ENCODE measurements around the gene VKORC1L1.
A peak's percentile ranks its signal among the peaks of the same experiment; 100 is the strongest.

The VKORC1L1 gene

DNA sequence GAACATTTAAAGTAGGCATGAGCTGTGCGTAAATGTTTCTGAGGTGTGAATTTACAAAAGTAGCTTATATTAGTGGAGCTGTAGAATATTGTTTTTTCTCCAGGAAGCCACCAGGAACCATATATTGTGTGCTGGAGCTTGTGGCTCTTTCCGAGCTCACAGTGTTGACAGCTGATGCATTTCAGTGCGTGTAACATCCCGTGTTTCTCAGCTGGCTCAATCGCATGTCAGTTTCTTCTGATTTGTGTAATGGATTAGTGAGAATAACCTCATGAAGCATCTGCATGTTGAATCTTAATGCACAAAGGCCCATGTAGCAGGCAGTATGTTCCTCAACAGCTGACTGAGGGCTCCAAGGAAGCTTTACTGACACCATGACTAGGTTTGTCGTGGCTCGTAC is 39.4 kb downstream of the VKORC1L1 start:
- Histone ChIP-seq H3K9ac (no peak overlapping the region), H4K20me1 (peaks cover 0 to 99% (median 32%) of the 10 kb centered on the region in 11 experiments; a peak in 16 of 22 replicates), H3K36me3 (peaks cover 0 to 44% (median 11%) of the 10 kb centered on the region in 11 experiments; a peak in 8 of 22 replicates), H3K27ac (no peak overlapping the region), H3K4me2 (no peak overlapping the region), H3K4me1 (peaks cover 15 to 23% (median 20%) of the 10 kb centered on the region in 10 experiments), H3K9me3 (replicated peaks in 1 of 11) (peaks cover 0 to 3% (median 0%) of the 10 kb centered on the region in 11 experiments; a peak in 1 of 22 replicates), H3K27me3 (no peaks in the 10 kb centered on the region), H3K4me3 (no peak overlapping the region)
- no peak for TF ChIP-seq Cebpa-rat (IDR thresholded peaks at IDR 0.05)

- Histone ChIP-seq H3K36me3 (peaks cover 4 to 64% (median 35%) of the 10 kb centered on the region in 11 experiments; a peak in 20 of 22 replicates), H3K4me3 (no peak overlapping the region), H3K4me1 (peaks cover 15 to 25% (median 20%) of the 10 kb centered on the region in 10 experiments), H3K9ac (no peak overlapping the region), H3K9me3 (replicated peaks in 1 of 11) (peaks cover 0 to 3% (median 0%) of the 10 kb centered on the region in 11 experiments; a peak in 1 of 22 replicates), H3K27ac (peak overlapping the region in 5 of 11 experiments; percentile 5 to 38 (median 20); a peak in 5 of 22 replicates), H4K20me1 (peaks cover 0 to 98% (median 33%) of the 10 kb centered on the region in 11 experiments; a peak in 16 of 22 replicates), H3K27me3 (no peaks in the 10 kb centered on the region), H3K4me2 (peak overlapping the region; percentile 18 to 64 (median 47))
- TF ChIP-seq Cebpa-rat (IDR thresholded peaks at IDR 0.05) = no peak
Measured at GRCh38 chr7:65915921-65916657, 43.2 kb downstream of the VKORC1L1 start.

DNA sequence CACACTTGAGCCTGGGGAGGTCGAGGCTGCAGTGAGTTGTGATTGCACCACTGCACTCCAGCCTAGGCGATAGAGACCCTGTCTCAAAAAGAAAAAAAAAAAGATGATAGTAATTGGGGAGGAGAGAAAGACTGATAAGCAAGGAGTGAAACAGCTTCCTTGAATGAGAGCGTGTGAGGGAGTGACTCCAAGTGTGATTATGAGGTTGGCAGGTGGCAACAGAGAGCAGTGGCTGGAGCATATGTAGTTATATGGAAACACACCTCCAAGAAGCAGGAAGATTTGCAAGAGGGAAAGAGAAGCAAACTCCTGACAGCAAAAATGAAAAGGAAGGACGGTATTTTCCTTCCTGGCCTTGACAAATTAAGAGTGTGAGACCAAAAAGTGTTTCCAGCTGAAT is 50.4 kb downstream of the VKORC1L1 start:
- H3K4me3 ChIP-seq = no peak overlapping the region
- no peak overlapping the region for H3K27ac ChIP-seq
- no peak overlapping the region for H3K4me2 ChIP-seq
- peaks cover 0 to 97% (median 39%) of the 10 kb centered on the region in 11 experiments; a peak in 11 of 22 replicates for H4K20me1 ChIP-seq
- no peaks in the 10 kb centered on the region for H3K9me3 ChIP-seq (replicated peaks in 1 of 11)
- H3K4me1 ChIP-seq = 0 out of 20 replicates have a peak, but pooled peaks cover 0 to 5% (median 0%) of the 10 kb centered on the region in 10 experiments
- H3K9ac ChIP-seq = no peak overlapping the region
- H3K27me3 ChIP-seq = no peaks in the 10 kb centered on the region
- peaks cover 4 to 83% (median 46%) of the 10 kb centered on the region in 11 experiments; a peak in 20 of 22 replicates for H3K36me3 ChIP-seq
- no peak for TF ChIP-seq Cebpa-rat (IDR thresholded peaks at IDR 0.05)

- 0 out of 20 replicates have a peak, but pooled peaks cover 0 to 5% (median 0%) of the 10 kb centered on the region in 10 experiments for H3K4me1 ChIP-seq
- H3K9ac ChIP-seq = no peak overlapping the region
- no peak overlapping the region for H3K4me2 ChIP-seq
- no peaks in the 10 kb centered on the region for H3K9me3 ChIP-seq (replicated peaks in 1 of 11)
- H3K27me3 ChIP-seq = no peaks in the 10 kb centered on the region
- H3K4me3 ChIP-seq = no peak overlapping the region
- peaks cover 0 to 97% (median 47%) of the 10 kb centered on the region in 11 experiments; a peak in 13 of 22 replicates for H4K20me1 ChIP-seq
- TF ChIP-seq Cebpa-rat (IDR thresholded peaks at IDR 0.05) = no peak
- H3K36me3 ChIP-seq = peaks cover 4 to 74% (median 40%) of the 10 kb centered on the region in 11 experiments; a peak in 19 of 22 replicates
- no peak overlapping the region for H3K27ac ChIP-seq
Measured at GRCh38 chr7:65924193-65924592, 51.3 kb downstream of the VKORC1L1 start.

GRCh38 chr7:65925040-65925439 is 52.2 kb downstream of the VKORC1L1 start:
- Histone ChIP-seq H3K4me1 (0 out of 20 replicates have a peak, but pooled peaks cover 0 to 5% (median 0%) of the 10 kb centered on the region in 10 experiments), H3K9me3 (replicated peaks in 1 of 11) (no peaks in the 10 kb centered on the region), H3K27me3 (no peaks in the 10 kb centered on the region), H3K27ac (no peak overlapping the region), H3K4me2 (no peak overlapping the region), H3K4me3 (no peak overlapping the region), H3K36me3 (peaks cover 0 to 67% (median 32%) of the 10 kb centered on the region in 11 experiments; a peak in 18 of 22 replicates), H4K20me1 (peaks cover 0 to 96% (median 51%) of the 10 kb centered on the region in 11 experiments; a peak in 14 of 22 replicates), H3K9ac (no peak overlapping the region)
- TF ChIP-seq Cebpa-rat (IDR thresholded peaks at IDR 0.05) = no peak

DNA sequence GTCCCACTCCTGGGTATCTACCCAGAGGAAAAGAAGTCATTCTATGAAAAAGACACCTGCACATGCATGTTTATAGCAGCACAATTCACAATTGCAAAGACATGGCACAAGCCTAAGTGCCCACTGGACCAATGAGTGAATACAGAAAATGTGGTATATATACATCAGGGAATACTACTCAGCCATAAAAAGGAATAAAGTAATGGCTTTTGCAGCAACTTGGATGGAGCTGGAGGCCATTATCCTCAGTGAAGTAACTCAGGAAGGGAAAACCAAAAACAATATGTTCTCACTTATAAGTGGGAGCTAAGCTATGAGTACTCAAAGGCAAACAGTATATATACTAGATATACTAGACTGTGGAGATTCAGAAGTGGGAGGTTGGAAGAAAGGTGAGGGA is 53.7 kb downstream of the VKORC1L1 start:
- Histone ChIP-seq H3K4me1 (0 out of 20 replicates have a peak, but pooled peaks cover 0 to 5% (median 0%) of the 10 kb centered on the region in 10 experiments), H3K27ac (no peak overlapping the region), H3K9me3 (replicated peaks in 1 of 11) (no peaks in the 10 kb centered on the region; a peak in 1 of 22 replicates), H3K9ac (no peak overlapping the region), H4K20me1 (peaks cover 0 to 97% (median 58%) of the 10 kb centered on the region in 11 experiments; a peak in 15 of 22 replicates), H3K27me3 (no peaks in the 10 kb centered on the region), H3K4me3 (no peak overlapping the region), H3K4me2 (no peak overlapping the region), H3K36me3 (peaks cover 0 to 55% (median 23%) of the 10 kb centered on the region in 11 experiments; a peak in 18 of 22 replicates)
- no peak for TF ChIP-seq Cebpa-rat (IDR thresholded peaks at IDR 0.05)

DNA sequence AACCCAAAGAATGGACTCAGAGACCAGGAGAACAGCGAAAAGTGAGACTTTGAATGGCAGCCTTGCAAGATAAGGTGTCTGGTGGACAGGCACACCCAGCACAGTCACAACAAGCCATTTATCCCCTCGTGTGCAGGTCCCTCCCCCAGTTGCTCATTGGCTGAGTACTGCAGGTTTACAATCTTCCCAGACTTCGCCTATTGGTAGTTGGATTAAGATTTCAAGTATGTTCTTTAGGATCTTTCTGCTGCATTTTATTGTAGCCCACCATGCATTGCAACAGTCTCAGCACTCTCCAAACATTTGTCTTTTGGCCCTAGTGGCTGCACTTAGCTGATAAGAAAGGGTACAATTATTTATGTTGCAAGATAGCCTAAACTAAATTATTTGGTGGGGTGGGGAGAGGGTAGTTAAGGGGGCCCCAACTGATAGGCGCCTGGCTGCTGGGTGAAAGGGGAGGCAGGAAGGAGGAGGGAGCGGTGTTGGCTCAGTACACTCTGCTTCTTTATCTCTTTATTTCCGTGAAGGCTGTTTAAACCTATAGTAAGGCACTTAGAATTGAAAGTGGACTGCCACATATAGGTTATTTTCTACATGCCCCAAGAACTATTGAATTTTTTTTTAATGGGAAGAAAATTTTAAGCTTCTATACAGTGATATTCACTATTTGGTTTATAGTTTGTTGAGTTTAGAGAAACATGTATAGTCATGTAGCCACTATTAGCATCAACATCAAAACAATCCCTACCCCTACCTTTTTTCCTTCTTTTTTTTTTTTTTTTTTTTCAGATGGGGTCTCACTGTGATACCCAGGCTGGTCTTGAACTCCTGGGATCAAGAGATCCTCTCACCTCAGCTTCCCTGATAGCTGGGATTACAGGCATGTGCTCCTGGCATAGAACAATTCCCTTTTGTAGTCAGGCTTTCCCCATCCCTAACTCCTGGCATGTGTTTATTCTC is 54.9 kb downstream of the VKORC1L1 start:
- H3K9ac ChIP-seq = no peak overlapping the region
- H3K4me2 ChIP-seq = no peak overlapping the region
- H4K20me1 ChIP-seq = peaks cover 0 to 97% (median 66%) of the 10 kb centered on the region in 11 experiments; a peak in 16 of 22 replicates
- TF ChIP-seq Cebpa-rat (IDR thresholded peaks at IDR 0.05) = no peak
- H3K9me3 ChIP-seq (replicated peaks in 1 of 11) = peaks cover 0 to 4% (median 0%) of the 10 kb centered on the region in 11 experiments; a peak in 1 of 22 replicates
- H3K36me3 ChIP-seq = peaks cover 0 to 50% (median 25%) of the 10 kb centered on the region in 11 experiments; a peak in 18 of 22 replicates
- no peak overlapping the region for H3K4me3 ChIP-seq
- H3K4me1 ChIP-seq = 0 out of 20 replicates have a peak, but pooled peaks cover 0 to 5% (median 0%) of the 10 kb centered on the region in 10 experiments
- no peaks in the 10 kb centered on the region for H3K27me3 ChIP-seq
- H3K27ac ChIP-seq = no peak overlapping the region

DNA sequence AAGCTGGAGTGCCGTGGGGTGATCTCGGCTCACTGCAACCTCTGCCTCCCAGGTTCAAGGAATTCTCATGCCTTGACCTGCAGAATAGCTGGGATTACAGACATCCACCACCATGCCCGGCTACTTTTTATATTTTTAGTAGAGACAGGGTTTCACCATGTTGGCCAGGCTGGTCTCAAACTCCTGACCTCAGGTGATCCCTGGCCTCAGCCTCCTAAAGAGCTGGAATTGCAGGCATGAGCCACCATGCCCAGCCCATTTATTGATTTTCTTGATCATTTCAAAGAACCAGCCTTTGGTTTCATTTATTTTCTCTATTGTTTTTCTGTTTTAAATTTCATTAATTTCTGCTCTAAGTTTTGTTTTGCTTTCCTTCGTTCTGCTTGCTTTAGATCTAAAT is 58.8 kb downstream of the VKORC1L1 start:
- no peaks in the 10 kb centered on the region for H3K4me1 ChIP-seq
- H4K20me1 ChIP-seq = peaks cover 0 to 91% (median 49%) of the 10 kb centered on the region in 11 experiments; a peak in 15 of 22 replicates
- H3K27me3 ChIP-seq = no peaks in the 10 kb centered on the region
- H3K36me3 ChIP-seq = peaks cover 0 to 26% (median 18%) of the 10 kb centered on the region in 11 experiments; a peak in 17 of 22 replicates
- peaks cover 0 to 17% (median 11%) of the 10 kb centered on the region in 11 experiments; a peak in 13 of 22 replicates for H3K9me3 ChIP-seq (replicated peaks in 1 of 11)
- H3K9ac ChIP-seq = no peak overlapping the region
- H3K4me2 ChIP-seq = no peak overlapping the region
- no peak overlapping the region for H3K27ac ChIP-seq
- TF ChIP-seq Cebpa-rat (IDR thresholded peaks at IDR 0.05) = no peak
- H3K4me3 ChIP-seq = no peak overlapping the region

Data from BLaER1 treated with 17β-estradiol and CSF1 and Interleukin-3, amounts not matched to agents 10 nM and 100 nM (cell line).